Measurements from ENCODE around the gene ZNF2. TPM values are rescaled to one million over a fixed set of nuclear protein-coding genes. Genes with fewer than 3 reads are reported as not detected.

ZNF2 gene
- total RNA-seq, 1 experiment from 2014 or later: 0.69 TPM

DNA sequence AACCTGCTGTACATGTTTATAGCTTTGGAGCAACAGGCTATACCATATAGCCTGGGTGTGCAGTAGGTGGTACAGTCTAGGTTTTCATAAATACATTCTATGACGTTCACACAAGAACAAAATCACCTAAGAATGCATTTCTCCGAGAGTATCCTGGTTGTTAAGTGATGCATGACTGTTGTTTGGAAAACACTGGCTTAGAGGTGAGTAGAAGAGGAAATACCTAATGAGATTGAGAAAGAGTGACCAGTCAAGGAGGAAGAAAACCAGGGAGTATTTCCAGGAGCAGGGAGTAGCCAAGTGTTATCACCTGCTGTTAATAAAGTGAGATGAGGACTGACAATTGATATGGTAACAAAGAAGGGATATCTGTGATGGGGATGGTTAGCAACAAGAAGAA lies 38.8 kb downstream of the ZNF2 start:
- no peak for DNase-seq (ENCODE audit: low spot score)

DNA sequence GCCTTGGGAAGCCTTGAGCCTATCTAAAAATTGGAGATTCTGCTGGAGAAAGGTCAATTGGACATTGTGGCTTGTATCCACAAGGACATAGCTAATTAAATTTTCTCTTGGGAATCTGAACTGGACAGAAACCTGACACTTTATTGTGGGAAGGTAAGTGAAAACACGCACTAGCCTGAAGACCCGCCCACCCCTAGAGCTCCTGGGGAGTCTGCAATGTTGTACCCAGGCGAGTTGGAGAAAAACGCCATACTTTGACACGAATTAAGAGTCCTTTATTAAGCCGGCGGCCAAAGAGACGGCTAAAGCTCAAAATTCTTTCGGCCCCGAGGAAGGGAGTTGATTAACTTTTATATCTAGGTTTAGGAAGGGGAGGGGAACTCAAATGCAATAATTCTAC lies 40.5 kb downstream of the ZNF2 start:
- no peak for DNase-seq (ENCODE audit: low spot score)

DNA sequence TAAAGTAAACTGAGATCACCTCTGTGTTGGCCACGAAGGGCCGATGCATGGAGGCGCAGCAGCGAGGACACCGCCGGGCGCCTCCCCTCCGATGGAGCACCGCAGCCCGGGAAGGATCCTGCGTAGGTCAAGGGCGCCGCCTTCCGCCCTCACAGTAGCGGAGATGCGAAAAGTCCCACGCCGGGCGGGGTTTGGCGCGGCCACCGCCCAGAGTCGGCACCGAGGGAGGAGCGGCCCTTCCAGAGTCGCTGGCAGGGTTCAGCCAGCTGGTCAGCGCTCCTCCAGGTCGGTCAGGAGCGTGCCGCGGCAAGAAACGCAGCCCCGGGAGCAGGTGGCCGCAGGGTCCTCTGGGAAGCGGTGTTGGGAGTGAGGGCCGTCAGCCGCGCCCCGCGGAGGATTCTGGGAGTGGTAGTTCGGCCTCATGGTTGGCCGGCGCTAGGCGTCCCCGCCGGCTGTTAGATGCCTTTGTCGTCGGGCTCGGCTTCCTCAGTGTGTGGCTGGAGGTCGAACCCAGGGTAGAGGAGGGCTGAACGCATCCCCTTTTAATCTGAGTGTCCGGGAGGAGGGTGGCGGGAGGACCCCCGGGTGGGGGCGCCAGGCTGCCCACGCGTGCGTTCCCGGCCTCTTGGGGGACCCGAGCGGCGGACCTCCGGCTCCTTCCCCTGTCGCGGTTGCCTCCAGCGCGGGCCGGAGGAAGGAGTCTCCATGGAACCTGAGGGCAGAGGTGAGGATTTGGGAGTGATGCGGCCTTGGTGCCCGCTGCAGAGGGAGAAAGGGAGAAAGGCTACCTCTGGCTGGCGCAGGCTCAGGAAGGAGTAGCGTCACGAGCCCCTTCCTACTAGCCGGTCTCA lies 41.7 kb downstream of the ZNF2 start, which contains the start of gene ZNF892:
TSS of gene ZNF892 (plus strand) at position 411 of the 851 bp plus-strand sequence. CDS start at position 706, 295 bp downstream.
- no peak for DNase-seq (ENCODE audit: low spot score)

GRCh38 chr2:95208106-95208505 lies 42.5 kb downstream of the ZNF2 start:
- no peak for DNase-seq (ENCODE audit: low spot score)

DNA sequence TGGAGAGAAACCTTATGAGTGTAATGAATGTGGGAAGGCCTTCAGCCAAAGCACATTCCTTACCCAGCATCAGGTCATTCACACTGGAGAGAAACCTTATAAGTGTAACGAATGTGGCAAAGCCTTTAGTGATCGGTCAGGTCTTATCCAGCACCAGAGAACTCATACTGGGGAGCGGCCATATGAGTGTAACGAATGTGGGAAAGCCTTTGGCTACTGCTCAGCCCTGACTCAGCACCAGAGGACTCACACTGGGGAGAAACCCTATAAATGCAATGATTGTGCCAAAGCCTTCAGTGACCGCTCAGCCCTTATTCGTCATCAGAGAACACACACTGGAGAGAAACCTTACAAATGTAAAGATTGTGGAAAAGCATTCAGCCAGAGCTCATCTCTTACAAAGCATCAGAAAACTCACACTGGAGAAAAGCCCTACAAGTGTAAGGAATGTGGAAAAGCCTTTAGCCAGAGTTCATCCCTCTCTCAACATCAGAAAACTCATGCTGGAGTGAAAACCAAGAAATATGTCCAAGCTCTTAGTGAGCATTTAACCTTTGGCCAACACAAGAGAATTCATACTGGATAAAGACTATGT lies 49.5 kb downstream of the ZNF2 start:
- DNase-seq (ENCODE audit: low spot score): no peak

- DNase-seq (ENCODE audit: low spot score): no peak
Measured at GRCh38 chr2:95220449-95220848, 54.8 kb downstream of the ZNF2 start.

DNA sequence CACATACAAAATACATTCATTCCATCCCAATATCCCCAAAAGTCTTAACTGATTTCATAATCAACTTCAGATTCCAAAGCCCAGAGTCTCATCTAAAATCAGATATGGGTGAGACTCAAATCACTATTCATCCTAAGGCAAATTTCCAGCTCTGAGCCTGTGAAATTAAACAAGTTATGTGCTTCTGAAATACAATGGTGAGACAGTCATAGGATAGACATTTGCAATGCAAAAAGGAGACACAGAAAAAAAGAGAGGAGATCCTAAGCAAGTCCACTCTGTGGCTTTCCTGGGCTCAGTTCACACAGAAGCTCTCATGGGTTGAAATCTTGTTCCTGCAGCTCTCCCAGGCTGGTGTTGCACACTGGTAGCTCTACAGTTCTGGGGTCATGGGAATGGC lies 60.0 kb downstream of the ZNF2 start:
- no peak for DNase-seq (ENCODE audit: low spot score)

DNA sequence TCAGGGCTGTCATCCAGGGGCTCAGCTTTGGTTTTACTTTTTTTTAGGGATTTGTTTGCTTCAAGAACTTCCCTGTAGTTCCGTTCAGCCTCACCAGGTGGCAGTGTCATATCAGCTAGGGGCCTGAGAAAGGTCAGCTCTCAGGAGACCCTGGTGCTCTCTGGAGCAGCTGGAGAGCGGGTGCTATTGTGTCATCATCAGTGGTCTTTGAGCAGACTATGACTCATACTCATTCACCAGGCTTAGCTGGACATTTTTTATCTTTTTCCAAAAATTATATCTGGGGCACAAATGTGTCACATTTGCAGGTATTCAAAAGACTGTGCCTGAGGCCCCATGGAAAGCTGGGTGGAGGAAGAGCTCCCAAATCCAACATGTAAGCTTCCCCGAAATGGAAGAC lies 66.1 kb downstream of the ZNF2 start:
- peak; percentile 82 for DNase-seq (ENCODE audit: low spot score)

GRCh38 chr2:95232232-95232631 lies 66.6 kb downstream of the ZNF2 start:
- DNase-seq (ENCODE audit: low spot score): no peak

Other genes starting within 250 kb of the ZNF2 start
- not detected in 2 replicates for gene MAL, start 140.1 kb upstream of the ZNF2 start, total RNA-seq (2014; rRNA removed; shearing (Covaris generic))
- 103 and 109 TPM in 2 replicates for gene MRPS5, start 44.0 kb upstream of the ZNF2 start, total RNA-seq (2014; rRNA removed; shearing (Covaris generic))
- 5.4 and 5.6 TPM in 2 replicates for gene ZNF514, start 6.0 kb upstream of the ZNF2 start, total RNA-seq (2014; rRNA removed; shearing (Covaris generic))
- not detected in 2 replicates for gene ZNF892, start 41.7 kb downstream of the ZNF2 start, total RNA-seq (2014; rRNA removed; shearing (Covaris generic))
- 72.2 and 75.5 TPM in 2 replicates for gene PROM2, start 108.6 kb downstream of the ZNF2 start, total RNA-seq (2014; rRNA removed; shearing (Covaris generic))
- 0.74 and 1.1 TPM in 2 replicates for gene KCNIP3, start 131.5 kb downstream of the ZNF2 start, total RNA-seq (2014; rRNA removed; shearing (Covaris generic))
- 20.8 and 26.2 TPM in 2 replicates for gene FAHD2A, start 236.9 kb downstream of the ZNF2 start, total RNA-seq (2014; rRNA removed; shearing (Covaris generic))